ENCODE data around the gene UBASH3A. TPM values are rescaled to one million over a fixed set of nuclear protein-coding genes. Genes with fewer than 3 reads are reported as not detected.

The UBASH3A gene
- total RNA-seq, 4 donors from 2014 or later, result 0.41 TPM; not detected in 3

GRCh38 chr21:42366292-42367010 is 37.3 kb upstream of the UBASH3A start, which contains the start of gene TFF1:
Gene TFF1 (minus strand): TSS chr21:42366535. CDS start chr21:42366495, 40 bp downstream.
- TF ChIP-seq POLR2A (IDR thresholded peaks at IDR 0.05), result no peak
- TF ChIP-seq, protein P1, sequence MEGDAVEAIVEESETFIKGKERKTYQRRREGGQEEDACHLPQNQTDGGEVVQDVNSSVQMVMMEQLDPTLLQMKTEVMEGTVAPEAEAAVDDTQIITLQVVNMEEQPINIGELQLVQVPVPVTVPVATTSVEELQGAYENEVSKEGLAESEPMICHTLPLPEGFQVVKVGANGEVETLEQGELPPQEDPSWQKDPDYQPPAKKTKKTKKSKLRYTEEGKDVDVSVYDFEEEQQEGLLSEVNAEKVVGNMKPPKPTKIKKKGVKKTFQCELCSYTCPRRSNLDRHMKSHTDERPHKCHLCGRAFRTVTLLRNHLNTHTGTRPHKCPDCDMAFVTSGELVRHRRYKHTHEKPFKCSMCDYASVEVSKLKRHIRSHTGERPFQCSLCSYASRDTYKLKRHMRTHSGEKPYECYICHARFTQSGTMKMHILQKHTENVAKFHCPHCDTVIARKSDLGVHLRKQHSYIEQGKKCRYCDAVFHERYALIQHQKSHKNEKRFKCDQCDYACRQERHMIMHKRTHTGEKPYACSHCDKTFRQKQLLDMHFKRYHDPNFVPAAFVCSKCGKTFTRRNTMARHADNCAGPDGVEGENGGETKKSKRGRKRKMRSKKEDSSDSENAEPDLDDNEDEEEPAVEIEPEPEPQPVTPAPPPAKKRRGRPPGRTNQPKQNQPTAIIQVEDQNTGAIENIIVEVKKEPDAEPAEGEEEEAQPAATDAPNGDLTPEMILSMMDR (IDR thresholded peaks at IDR 0.05 in 4 of 5, conservative IDR thresholded peaks at IDR 0.05 in 1 of 5), result no peak
- peaks cover 9 to 15% (median 11%) of the 10 kb centered on the region in 3 donors for H3K27me3 ChIP-seq
- H3K27ac ChIP-seq, result no peak within 1 kb of the TSS
- no peaks in the 10 kb centered on the region for H3K4me1 ChIP-seq
- DNase-seq (no peak), ATAC-seq (no peak)
- H3K36me3 ChIP-seq, result no peaks in the 10 kb centered on the region
- intact Hi-C loops (cut with DNase I; ENCODE audit: low total_unique reads) (no loop called here), in situ Hi-C loops (cut with MboI; ENCODE audit: low sequenced_read_pairs in 4 of 4) (no loop called here)
- no peak within 1 kb of the TSS for H3K4me3 ChIP-seq
- H3K9me3 ChIP-seq, result no peaks in the 10 kb centered on the region

DNA sequence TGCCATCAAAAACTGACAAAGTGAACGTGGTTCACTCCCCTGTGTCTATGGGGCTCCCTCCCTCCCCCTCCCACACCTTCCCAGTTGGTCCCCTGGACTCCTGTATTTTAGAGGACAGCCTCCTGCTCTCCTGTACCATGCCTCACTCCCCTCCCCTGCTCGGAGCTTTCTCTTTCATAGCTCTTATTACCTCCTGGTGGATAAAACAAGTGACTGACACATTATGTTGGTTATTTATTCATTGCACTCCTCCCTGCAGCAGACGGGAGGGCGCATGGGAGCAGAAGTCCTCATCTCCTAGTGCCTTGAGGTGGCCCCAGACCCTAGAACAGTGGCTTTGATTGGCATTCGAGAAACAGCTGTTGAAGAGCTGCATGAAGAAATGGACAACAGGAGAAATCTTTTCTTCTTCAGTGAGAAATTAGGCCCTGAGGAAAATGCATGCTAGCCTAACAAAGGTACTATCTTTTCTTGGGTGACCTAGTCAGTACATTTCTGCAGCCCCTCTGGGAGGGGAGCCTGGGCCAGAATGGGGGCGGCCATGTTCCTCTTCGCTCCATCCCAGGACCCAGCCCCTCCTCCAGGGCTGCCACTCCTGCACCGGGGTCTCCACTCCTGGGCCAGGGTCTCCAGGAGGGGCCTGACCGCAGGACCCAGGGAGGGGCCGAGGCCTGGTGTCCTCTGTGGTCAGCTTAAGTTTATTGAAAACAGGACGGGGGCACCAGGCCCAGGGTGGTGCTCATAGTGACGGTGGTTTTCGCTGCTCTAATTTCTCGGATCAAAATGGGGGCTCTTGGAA is 36.1 kb upstream of the UBASH3A start:
- no peak overlapping the region for H3K27ac ChIP-seq
- no peak for TF ChIP-seq POLR2A (IDR thresholded peaks at IDR 0.05)
- TF ChIP-seq, protein P1 (IDR thresholded peaks at IDR 0.05 in 4 of 5, conservative IDR thresholded peaks at IDR 0.05 in 1 of 5), result no peak
- intact Hi-C loops (cut with DNase I; ENCODE audit: low total_unique reads), result no loop called here
- H3K4me3 ChIP-seq, result no peak overlapping the region
- ATAC-seq (no peak), DNase-seq (no peak)
- H3K9me3 ChIP-seq, result no peaks in the 10 kb centered on the region
- H3K27me3 ChIP-seq, result peaks cover 6 to 11% (median 9%) of the 10 kb centered on the region in 3 donors
- H3K4me1 ChIP-seq, result no peaks in the 10 kb centered on the region
- H3K36me3 ChIP-seq, result no peaks in the 10 kb centered on the region
- in situ Hi-C loops (cut with MboI; ENCODE audit: low sequenced_read_pairs in 4 of 4), result no loop called here

- DNase-seq, result no peak
- no peak for ATAC-seq
- intact Hi-C loops (cut with DNase I; ENCODE audit: low total_unique reads), result no loop called here
- Histone ChIP-seq H3K27me3 (peaks cover 0 to 4% (median under 1%) of the 10 kb centered on the region in 3 donors), H3K27ac (no peak overlapping the region), H3K9me3 (no peaks in the 10 kb centered on the region), H3K4me3 (no peak overlapping the region), H3K36me3 (no peaks in the 10 kb centered on the region), H3K4me1 (no peaks in the 10 kb centered on the region)
- in situ Hi-C loops (cut with MboI; ENCODE audit: low sequenced_read_pairs in 4 of 4), result no loop called here
- TF ChIP-seq, protein P1 (IDR thresholded peaks at IDR 0.05 in 4 of 5, conservative IDR thresholded peaks at IDR 0.05 in 1 of 5), result no peak
- TF ChIP-seq POLR2A (IDR thresholded peaks at IDR 0.05), result no peak
These were observed 33.9 kb upstream of the UBASH3A start for GRCh38 chr21:42369821-42370220.

DNA sequence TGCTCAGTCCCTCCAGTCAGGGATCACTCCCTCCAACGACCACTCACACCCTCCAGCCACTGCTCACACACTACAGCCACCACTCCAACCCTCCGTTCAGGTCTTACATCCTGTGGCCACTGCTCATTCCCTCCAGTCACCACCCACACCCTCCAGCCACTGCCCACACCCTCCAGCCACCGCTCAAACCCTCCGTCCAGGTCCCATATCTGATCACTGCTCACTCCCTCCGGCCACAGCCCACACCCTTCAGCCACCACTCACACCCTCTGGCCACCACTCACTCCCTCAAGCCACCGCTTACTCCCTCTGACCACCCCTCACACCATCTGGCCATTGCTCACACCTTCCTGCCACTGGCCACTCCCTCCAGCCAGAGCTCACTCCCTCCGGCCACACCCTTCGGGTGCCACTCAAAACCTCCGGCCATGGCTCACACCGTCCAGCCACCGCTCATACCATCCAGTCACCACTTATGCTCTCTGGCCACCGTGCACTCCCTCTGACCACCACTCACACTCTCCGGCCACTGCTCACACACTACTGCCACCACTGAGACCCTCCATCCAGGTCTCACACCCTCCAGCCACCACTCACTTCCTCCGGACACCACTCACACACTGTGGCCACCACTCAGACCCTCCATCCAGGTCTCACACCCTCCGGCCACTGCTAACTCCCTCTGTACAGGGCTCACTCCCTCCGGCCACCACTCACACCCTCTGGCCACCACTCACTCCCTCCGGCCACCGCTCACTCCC is 32.6 kb upstream of the UBASH3A start:
- peaks cover 0 to 8% (median 0%) of the 10 kb centered on the region in 3 donors for H3K27me3 ChIP-seq
- intact Hi-C loops (cut with DNase I; ENCODE audit: low total_unique reads), result no loop called here
- ATAC-seq (no peak), DNase-seq (no peak)
- H3K27ac ChIP-seq, result no peak overlapping the region
- no peaks in the 10 kb centered on the region for H3K4me1 ChIP-seq
- no peaks in the 10 kb centered on the region for H3K36me3 ChIP-seq
- no peak overlapping the region for H3K4me3 ChIP-seq
- in situ Hi-C loops (cut with MboI; ENCODE audit: low sequenced_read_pairs in 4 of 4), result no loop called here
- TF ChIP-seq POLR2A (IDR thresholded peaks at IDR 0.05), result no peak
- TF ChIP-seq, protein P1 (IDR thresholded peaks at IDR 0.05 in 4 of 5, conservative IDR thresholded peaks at IDR 0.05 in 1 of 5), result no peak
- H3K9me3 ChIP-seq, result no peaks in the 10 kb centered on the region

Measured in gastrocnemius medialis (tissue), 4 donors.